Measurements from ENCODE around the gene KAZN. TPM values are rescaled to one million over a fixed set of nuclear protein-coding genes. Genes with fewer than 3 reads are reported as not detected.

KAZN gene
- total RNA-seq, 1 donor from 2014 or later, result 4.3 TPM

- ATAC-seq (no peak), DNase-seq (ENCODE audit: missing footprints) (peak; percentile 9)
- intact Hi-C loops (cut with DNase I), result no loop called here
These were observed 402.9 kb downstream of the KAZN start for GRCh38 chr1:15001317-15001915.

- intact Hi-C loops (cut with DNase I), result no loop called here
- ATAC-seq (no peak), DNase-seq (ENCODE audit: missing footprints) (no peak)
These were observed 403.8 kb downstream of the KAZN start for GRCh38 chr1:15002325-15002724.

GRCh38 chr1:15004396-15004795 is 405.9 kb downstream of the KAZN start:
- intact Hi-C loops (cut with DNase I), result no loop called here
- DNase-seq (ENCODE audit: missing footprints) (peak; percentile 34), ATAC-seq (no peak)

GRCh38 chr1:15005116-15005515 is 406.6 kb downstream of the KAZN start:
- ATAC-seq, result no peak
- intact Hi-C loops (cut with DNase I), result no loop called here

GRCh38 chr1:15007368-15007767 is 408.9 kb downstream of the KAZN start:
- intact Hi-C loops (cut with DNase I), result no loop called here
- DNase-seq (ENCODE audit: missing footprints) (peak; percentile 53), ATAC-seq (no peak)

More at GRCh38 chr1:15005116-15005515, 406.6 kb downstream of the KAZN start:
- DNase-seq (ENCODE audit: missing footprints), result peak; percentile 46

- DNase-seq (ENCODE audit: missing footprints) (peak; percentile 70), ATAC-seq (no peak)
- intact Hi-C loops (cut with DNase I), result no loop called here
These were observed 409.4 kb downstream of the KAZN start for GRCh38 chr1:15007842-15008241.

GRCh38 chr1:15008783-15009729 is 410.6 kb downstream of the KAZN start:
- ATAC-seq (no peak), DNase-seq (ENCODE audit: missing footprints) (peak; percentile 16)
- intact Hi-C loops (cut with DNase I), result no loop called here

GRCh38 chr1:15011160-15011559 is 412.7 kb downstream of the KAZN start:
- no peak for ATAC-seq
- intact Hi-C loops (cut with DNase I), result no loop called here
- DNase-seq (ENCODE audit: missing footprints), result peak; percentile 2

- DNase-seq (ENCODE audit: missing footprints) (no peak), ATAC-seq (no peak)
- intact Hi-C loops (cut with DNase I), result no loop called here
These were observed 413.2 kb downstream of the KAZN start for GRCh38 chr1:15011661-15012060.

GRCh38 chr1:15012822-15013221 is 414.3 kb downstream of the KAZN start:
- intact Hi-C loops (cut with DNase I), result no loop called here
- ATAC-seq (no peak), DNase-seq (ENCODE audit: missing footprints) (no peak)

GRCh38 chr1:15013767-15014166 is 415.3 kb downstream of the KAZN start:
- ATAC-seq (no peak), DNase-seq (ENCODE audit: missing footprints) (no peak)
- intact Hi-C loops (cut with DNase I), result no loop called here

GRCh38 chr1:15014516-15014915 is 416.0 kb downstream of the KAZN start:
- DNase-seq (ENCODE audit: missing footprints), result no peak
- intact Hi-C loops (cut with DNase I), result no loop called here
- no peak for ATAC-seq

GRCh38 chr1:15016001-15016400 is 417.5 kb downstream of the KAZN start:
- DNase-seq (ENCODE audit: missing footprints), result no peak
- intact Hi-C loops (cut with DNase I), result no loop called here
- no peak for ATAC-seq

- ATAC-seq (no peak), DNase-seq (ENCODE audit: missing footprints) (no peak)
- intact Hi-C loops (cut with DNase I), result no loop called here
These were observed 418.0 kb downstream of the KAZN start for GRCh38 chr1:15016526-15016925.

- DNase-seq (ENCODE audit: missing footprints) (peak; percentile 5), ATAC-seq (no peak)
- intact Hi-C loops (cut with DNase I), result no loop called here
These were observed 418.6 kb downstream of the KAZN start for GRCh38 chr1:15017120-15017519.

GRCh38 chr1:15018767-15019166 is 420.3 kb downstream of the KAZN start:
- DNase-seq (ENCODE audit: missing footprints), result no peak

GRCh38 chr1:15020943-15021745 is 422.7 kb downstream of the KAZN start:
- DNase-seq (ENCODE audit: missing footprints) (no peak), ATAC-seq (peak; percentile 51)
- intact Hi-C loops (cut with DNase I), result no loop called here

More at GRCh38 chr1:15018767-15019166, 420.3 kb downstream of the KAZN start:
- ATAC-seq, result no peak
- intact Hi-C loops (cut with DNase I), result no loop called here

GRCh38 chr1:15022048-15022447 is 423.6 kb downstream of the KAZN start:
- DNase-seq (ENCODE audit: missing footprints), result peak; percentile 28
- intact Hi-C loops (cut with DNase I), result no loop called here
- ATAC-seq, result no peak

GRCh38 chr1:15023205-15023604 is 424.7 kb downstream of the KAZN start:
- intact Hi-C loops (cut with DNase I), result no loop called here
- DNase-seq (ENCODE audit: missing footprints), result peak; percentile 27

More at GRCh38 chr1:15023205-15023604, 424.7 kb downstream of the KAZN start:
- ATAC-seq, result no peak
